Measurements from ENCODE around the gene AMZ1. TPM values are rescaled to one million over a fixed set of nuclear protein-coding genes. Genes with fewer than 3 reads are reported as not detected.
A peak's percentile ranks its signal among the peaks of the same experiment; 100 is the strongest.

AMZ1 gene
- total RNA-seq, 4 donors from 2014 or later = 0.17 TPM; not detected in 3

- no peaks in the 10 kb centered on the region for H3K27me3 ChIP-seq
- WGBS = 80% methylated on average over 15 of the region's 15 CpGs
- H3K9me3 ChIP-seq = no peaks in the 10 kb centered on the region
- DNase-seq (ENCODE audit: low spot score in 2 of 2) = peak; percentile 32 to 55
- TF ChIP-seq CTCF (IDR thresholded peaks at IDR 0.05) = no peak
- TF ChIP-seq POLR2A (IDR thresholded peaks at IDR 0.05) = peak in 1 of 2 donors; percentile 7
- no peak for TF ChIP-seq EP300 (IDR thresholded peaks at IDR 0.05)
- no peak overlapping the region for H3K27ac ChIP-seq
- H3K4me1 ChIP-seq = peaks cover 7% of the 10 kb centered on the region
- H3K4me3 ChIP-seq = no peak overlapping the region
- peaks cover 25% of the 10 kb centered on the region for H3K36me3 ChIP-seq
These were observed 40.5 kb downstream of the AMZ1 start for GRCh38 chr7:2728316-2729030.

- Histone ChIP-seq H3K27ac (peak overlapping the region; percentile 4), H3K27me3 (no peaks in the 10 kb centered on the region), H3K4me1 (peaks cover 10% of the 10 kb centered on the region), H3K36me3 (peaks cover 24% of the 10 kb centered on the region), H3K9me3 (no peaks in the 10 kb centered on the region), H3K4me3 (no peak overlapping the region)
- peak; percentile 50 to 66 for DNase-seq (ENCODE audit: low spot score in 2 of 2)
- TF ChIP-seq POLR2A (IDR thresholded peaks at IDR 0.05) (no peak), POLR2AphosphoS5 (IDR thresholded peaks at IDR 0.05) (no peak), EP300 (IDR thresholded peaks at IDR 0.05) (no peak), CTCF (IDR thresholded peaks at IDR 0.05) (no peak)
- WGBS = 81% methylated on average over 37 of the region's 37 CpGs
These were observed 41.3 kb downstream of the AMZ1 start for GRCh38 chr7:2729031-2729892.

GRCh38 chr7:2729893-2730716 lies 42.1 kb downstream of the AMZ1 start:
- DNase-seq (ENCODE audit: low spot score in 2 of 2) = peak; percentile 46 to 72
- peaks cover 24% of the 10 kb centered on the region for H3K36me3 ChIP-seq
- no peaks in the 10 kb centered on the region for H3K9me3 ChIP-seq
- peaks cover 19% of the 10 kb centered on the region for H3K4me1 ChIP-seq
- H3K27ac ChIP-seq = peak overlapping the region; percentile 4
- no peaks in the 10 kb centered on the region for H3K27me3 ChIP-seq
- WGBS = 80% methylated on average over 33 of the region's 33 CpGs
- no peak overlapping the region for H3K4me3 ChIP-seq
- TF ChIP-seq POLR2A (IDR thresholded peaks at IDR 0.05) (no peak), POLR2AphosphoS5 (IDR thresholded peaks at IDR 0.05) (no peak), CTCF (IDR thresholded peaks at IDR 0.05) (no peak), EP300 (IDR thresholded peaks at IDR 0.05) (no peak)

GRCh38 chr7:2730846-2731770 lies 43.1 kb downstream of the AMZ1 start:
- TF ChIP-seq CTCF (IDR thresholded peaks at IDR 0.05) = no peak
- TF ChIP-seq POLR2AphosphoS5 (IDR thresholded peaks at IDR 0.05) = no peak
- no peak for TF ChIP-seq EP300 (IDR thresholded peaks at IDR 0.05)
- no peak for TF ChIP-seq POLR2A (IDR thresholded peaks at IDR 0.05)
- peak; percentile 56 to 75 for DNase-seq (ENCODE audit: low spot score in 2 of 2)

More at GRCh38 chr7:2730846-2731770, 43.1 kb downstream of the AMZ1 start:
- H3K27ac ChIP-seq = no peak overlapping the region
- no peaks in the 10 kb centered on the region for H3K9me3 ChIP-seq
- no peaks in the 10 kb centered on the region for H3K27me3 ChIP-seq
- 93% methylated on average over 40 of the region's 45 CpGs for WGBS
- H3K4me3 ChIP-seq = no peak overlapping the region
- peaks cover 25% of the 10 kb centered on the region for H3K4me1 ChIP-seq
- H3K36me3 ChIP-seq = peaks cover 24% of the 10 kb centered on the region
